GM19043 (cell line): Measurements from ENCODE around the gene ATP6V0A1.
"Not testable (repeated sequence)": the region's sequence is repeated elsewhere in the genome, so short reads cannot be mapped to it uniquely, and the experiment has no call there.

Experiments
- ATAC-seq: cut with Tn5 transposase; IDR thresholded peaks from one replicate; pipeline ENCODE4 v1.9.1; 2021; ENCODE audit warnings: low read depth; ENCODE audit not compliant: unreplicated experiment

ATP6V0A1 gene

GRCh38 chr17:42458497-42459255, at the start of gene ATP6V0A1:
Gene ATP6V0A1, plus strand, starts transcription at chr17:42458878. Its CDS starts 2,017 bp downstream, at chr17:42460895.
- ATAC-seq = no peak

- no peak for ATAC-seq
These were observed 49.0 kb upstream of the ATP6V0A1 start for GRCh38 chr17:42409523-42410318.

GRCh38 chr17:42410319-42410685, 48.4 kb upstream of the ATP6V0A1 start:
- no peak for ATAC-seq

DNA sequence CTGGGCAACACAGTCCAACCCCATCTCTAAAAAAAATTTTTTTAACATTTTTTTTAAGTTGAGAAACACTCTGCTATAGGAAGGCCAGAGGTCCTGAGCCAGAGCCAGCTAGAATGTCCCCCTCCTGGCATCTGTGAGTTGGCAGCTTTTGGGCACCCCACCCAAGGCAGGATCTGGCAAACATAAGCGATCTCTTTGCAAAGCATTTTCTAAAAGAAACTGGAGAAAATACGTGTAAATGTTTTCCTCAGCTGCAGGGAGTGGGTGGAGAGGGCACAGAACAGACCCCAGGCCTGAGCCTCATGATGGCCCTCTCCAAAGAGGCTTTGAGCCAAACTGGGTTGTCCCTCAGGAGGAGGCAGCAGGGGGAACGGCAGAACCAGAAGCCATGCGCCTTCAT, 47.3 kb upstream of the ATP6V0A1 start:
- ATAC-seq = no peak

DNA sequence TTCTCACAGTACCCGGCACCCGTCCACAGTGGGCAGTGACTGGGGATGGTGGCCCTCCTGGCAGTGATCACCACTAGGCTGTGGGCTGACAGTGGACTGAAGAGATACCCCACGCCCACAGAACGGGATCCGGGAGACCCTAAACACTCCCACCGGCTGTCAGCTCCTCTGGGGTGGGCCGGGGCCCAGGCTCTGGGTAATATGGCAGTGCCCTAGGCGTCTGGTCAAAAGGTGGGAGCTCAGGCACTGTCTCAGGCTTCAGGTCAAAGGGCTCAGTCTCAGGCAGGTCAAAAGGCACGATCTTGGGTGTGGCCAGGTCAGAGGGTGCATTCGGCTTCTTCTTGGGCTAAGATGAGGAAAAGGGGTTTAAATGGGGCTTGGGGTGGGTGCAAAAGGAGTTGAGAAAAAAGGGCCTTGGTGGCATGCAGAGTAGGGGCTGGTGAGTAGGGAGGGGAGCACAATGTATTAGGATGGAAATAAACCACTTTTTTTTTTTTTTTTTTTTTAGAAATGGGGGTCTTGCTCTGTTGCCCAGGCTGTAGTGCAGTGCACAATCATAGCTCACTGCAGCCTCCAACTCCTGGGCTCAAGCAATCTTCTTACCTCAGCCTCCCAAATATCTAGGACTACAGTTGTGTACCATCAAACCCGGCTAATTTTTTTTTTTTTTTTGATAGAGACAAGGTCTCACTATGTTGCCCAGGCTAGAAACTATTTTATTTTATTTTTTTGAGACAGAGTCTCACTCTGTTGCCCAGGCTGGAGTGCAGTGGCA, 46.6 kb upstream of the ATP6V0A1 start:
- ATAC-seq = no peak

DNA sequence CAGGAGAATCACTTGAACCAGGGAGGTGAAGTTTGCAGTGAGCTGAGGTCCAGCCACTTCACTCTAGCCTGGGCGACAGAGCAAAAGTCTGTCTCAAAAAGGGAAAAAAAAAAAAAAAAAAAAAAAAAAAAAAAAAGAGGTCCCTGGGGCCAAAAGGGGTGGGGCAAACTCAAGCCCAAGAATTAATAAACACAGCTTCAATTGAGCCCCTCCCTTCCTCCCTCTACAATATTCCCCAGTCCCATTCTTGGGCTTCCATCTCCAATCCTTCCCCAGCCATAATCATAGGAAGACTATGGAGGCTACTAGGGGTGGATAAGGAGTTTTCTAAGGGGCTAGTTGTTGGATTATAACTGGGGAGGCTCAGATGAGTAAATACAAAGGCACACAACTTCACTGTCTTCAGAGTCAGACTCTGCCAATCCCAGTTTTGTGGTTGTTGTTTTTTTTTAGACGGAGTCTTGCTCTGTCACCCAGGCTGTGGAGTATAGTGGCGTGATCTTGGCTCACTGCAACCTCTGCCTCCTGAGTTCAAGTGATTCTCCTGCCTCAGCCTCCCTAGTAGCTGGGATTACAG, 45.1 kb upstream of the ATP6V0A1 start:
- ATAC-seq = no peak

DNA sequence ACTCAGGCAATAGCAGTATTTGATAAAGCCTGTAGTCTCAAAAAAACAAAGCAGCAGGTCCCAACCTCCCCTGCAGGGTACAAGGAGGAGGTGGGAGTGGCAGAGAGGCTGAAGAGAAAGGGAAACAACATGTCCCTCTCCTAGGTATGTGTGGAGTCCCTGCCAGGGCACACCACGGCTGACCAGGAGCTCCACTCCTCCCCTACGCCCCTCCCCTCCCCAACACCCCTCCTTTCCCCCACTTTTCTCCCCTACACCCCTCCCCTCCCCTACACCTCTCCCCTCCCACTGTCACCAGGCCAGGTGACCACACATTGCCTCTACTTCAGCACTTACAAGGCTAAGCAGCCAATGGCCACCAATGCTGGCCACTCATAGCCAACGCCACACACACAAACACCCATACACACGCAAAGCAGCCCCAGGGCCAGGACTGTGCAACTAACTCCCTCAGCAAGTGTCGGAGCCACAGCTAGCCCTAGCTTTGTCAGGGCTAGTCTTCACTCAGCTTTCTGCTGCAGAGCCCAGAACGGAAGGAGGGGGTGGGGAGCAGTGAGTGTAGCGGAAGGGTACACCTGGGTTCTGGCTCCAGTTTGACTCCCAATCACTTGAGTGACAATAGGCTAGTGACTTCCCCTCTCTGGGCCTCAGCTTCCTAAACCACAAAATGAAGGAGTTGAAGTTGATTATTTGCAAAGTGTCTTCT, 43.8 kb upstream of the ATP6V0A1 start:
- ATAC-seq = no peak

DNA sequence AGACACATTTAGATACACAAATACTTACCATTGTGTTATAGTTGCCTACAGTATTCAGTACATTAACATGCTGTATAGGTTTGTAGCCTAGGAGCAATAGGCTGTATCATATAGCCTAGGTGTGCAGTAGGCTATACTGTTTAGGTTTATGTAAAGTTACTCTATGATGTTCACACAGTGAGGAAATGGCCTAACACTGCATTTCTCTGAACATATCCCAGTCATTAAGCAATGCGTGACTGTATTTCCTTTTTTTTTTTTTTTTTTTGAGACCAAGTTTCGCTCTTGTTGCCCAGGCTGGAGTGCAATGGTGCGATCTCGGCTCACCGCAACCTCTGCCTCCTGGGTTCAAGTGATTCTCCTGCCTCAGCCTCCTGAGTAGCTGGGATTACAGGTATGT, 40.7 kb upstream of the ATP6V0A1 start:
- ATAC-seq = not testable (repeated sequence)

GRCh38 chr17:42421136-42421506, 37.6 kb upstream of the ATP6V0A1 start:
- no peak for ATAC-seq

GRCh38 chr17:42421507-42422338, 37.0 kb upstream of the ATP6V0A1 start:
- no peak for ATAC-seq

DNA sequence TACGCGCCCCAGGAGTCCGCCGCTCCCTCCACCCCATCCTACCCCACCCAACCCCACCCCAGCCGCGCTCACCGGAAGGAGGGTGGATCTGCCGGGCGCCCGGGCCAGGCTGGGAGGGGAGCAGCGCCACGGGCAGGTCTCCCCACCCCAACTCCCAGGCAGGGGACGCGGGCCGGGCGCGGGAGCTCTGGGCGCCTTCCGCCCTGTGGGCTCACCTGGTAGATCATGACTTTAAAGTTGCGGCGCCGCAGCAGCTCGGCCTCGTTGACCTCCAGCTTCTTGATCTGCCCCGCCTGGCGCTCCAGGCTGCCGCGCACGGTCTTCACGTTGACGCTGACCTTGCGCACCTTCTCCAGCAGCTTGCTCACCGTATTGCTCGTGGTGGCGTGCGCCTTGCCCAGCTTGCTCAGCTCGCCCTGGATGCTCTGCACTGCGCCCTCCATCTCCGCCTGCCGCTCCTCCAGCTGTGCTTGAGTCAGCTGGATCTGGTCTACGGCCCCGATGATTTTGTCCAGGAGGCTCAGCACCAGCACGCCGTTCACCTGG, 36.2 kb upstream of the ATP6V0A1 start:
- no peak for ATAC-seq

DNA sequence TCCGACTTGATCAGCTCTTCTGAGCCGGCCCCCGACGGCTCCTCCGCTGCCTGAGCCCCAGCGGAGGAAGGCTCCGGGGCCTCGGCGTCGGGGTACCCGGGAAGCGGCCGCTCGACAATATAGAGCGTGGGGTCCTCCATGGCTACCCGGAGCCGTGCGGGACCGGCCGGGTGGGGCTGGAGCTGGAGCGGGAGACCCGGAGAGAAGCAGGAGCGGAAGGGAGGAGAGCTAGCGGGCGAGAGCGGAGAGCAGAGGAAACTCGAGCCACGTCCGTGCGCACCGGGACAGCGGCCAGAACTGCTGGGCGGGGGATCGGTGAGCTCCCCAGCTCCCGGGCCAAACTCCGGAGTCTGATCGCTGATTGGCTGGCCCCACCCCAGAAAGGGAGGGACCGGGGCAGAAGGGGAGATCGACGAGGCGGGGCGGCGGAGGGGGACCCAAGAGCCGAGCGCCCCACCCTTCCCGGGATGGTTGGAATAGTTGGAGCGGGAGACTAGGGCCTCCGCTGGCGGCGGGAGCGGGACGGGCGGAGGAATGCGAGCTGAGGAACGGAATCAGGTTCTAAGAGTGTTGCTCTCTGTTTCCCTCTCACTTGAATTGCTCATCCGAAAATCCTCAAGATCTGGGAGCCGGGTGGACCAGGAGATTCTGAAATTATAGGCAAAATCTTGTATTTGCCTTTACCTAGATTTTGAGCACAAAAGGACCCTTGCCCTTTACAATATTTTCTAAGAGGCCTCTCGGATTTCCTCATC, 35.5 kb upstream of the ATP6V0A1 start, which contains the start of gene CAVIN1:
Gene CAVIN1 (minus strand): TSS at position 299 of the 755 bp plus-strand sequence. CDS start 159 bp downstream, at position 140.
- ATAC-seq = no peak

GRCh38 chr17:42423766-42424165, 34.9 kb upstream of the ATP6V0A1 start:
- no peak for ATAC-seq

DNA sequence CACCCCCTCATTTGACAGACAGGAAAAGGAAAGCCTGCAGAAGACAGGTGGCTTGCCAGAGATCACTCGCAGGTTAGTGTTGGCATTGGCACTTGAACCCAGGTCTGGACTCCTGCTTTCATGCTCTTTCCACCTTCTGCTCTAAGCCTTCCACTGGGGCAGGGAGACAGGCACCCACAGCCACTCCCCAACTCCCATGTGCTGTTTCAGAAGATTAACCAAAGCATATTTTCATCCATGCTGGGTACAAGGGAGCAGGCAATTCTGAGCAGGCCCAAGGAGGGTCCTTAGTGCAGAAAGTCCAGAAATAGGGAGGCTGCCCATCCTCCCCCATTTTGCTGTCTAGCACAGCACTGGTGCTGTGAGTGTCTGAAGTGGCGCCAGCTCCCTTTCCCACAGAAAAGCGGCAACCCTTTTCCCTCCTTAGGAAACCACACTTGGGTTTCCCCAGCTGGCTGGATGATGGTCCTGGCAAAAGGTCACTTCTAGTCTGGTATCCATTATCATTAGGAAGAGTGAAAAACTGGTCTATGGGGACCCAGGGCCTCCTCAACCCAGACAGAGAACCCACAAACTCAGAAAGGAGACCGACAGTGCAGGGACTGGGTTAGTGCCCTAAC, 33.6 kb upstream of the ATP6V0A1 start:
- no peak for ATAC-seq

DNA sequence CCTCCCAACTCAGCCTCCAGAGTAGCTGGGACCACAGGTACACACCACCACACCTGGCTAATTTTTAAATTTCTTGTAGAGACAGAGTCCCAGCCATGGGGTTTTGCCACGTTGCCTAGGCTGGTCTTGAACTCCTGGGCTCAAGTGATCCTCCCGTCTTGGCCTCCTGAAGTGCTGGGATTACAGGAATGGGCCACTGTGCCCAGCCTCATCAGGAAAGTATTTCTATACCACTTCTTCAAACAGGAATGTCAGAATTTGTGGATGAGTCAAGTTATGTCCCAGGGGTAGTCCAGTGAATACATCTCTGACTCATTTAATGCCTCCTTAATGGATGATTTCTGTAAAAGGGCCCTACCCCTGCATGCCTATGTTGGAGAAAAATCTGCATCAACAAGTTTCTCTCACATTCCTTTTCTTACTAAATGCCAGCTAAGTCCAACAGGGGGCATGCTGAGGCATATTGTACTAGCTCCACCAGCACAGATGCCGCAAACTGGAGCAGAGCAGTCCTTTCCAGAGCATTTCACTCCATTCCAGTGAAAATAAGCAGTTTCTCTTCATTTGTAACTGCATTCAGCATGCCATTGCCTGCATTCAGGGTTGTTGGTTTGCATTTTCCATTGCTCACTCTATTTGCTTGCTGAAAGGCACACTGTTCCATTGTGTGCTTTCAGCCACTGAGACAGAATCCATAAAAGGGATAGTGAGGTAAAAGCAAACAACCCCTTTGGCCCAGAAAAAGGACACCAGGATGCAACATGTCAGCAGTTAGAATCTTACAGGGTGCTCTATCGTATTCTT, 30.3 kb upstream of the ATP6V0A1 start:
- no peak for ATAC-seq

DNA sequence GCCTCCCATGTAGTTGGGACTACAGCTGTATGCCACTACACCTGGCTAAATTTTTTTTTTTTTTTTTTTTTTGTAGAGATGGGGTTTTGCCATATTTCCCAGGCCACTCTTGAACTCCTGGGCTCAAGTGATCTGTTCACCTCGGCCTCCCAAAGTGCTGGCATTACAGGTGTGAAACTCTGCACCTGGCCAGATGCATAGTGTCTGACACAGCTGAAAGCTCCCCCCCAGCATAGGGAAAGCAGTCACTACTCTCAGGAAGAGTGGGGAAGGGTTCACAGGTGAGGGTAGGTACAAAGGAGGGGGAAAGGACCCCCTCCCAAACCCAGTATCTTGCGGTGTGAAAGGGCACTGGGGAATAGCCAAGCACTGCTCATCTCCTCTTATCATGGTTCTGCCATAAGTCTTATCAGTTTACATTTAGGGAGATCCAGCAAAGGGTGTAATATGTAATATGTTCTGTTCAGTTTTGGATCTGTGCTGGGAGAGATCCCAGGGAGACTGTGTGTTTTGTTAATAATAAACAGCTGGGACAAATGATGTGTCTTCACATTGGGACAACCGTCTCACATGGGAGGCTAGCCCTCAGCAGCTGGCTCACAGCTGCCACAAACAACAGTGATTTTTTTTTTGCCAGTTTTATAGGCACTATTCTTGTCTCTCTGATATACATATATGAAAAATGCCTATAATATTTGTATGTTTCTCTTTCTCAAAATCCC, 28.8 kb upstream of the ATP6V0A1 start:
- no peak for ATAC-seq
